RPMI8226 (cell line): ENCODE measurements around the gene SLC6A9.

Experiments
- DNase-seq: peaks from one replicate; pipeline ENCODE4 v3.0.0-alpha.2; 2015

SLC6A9 gene

DNA sequence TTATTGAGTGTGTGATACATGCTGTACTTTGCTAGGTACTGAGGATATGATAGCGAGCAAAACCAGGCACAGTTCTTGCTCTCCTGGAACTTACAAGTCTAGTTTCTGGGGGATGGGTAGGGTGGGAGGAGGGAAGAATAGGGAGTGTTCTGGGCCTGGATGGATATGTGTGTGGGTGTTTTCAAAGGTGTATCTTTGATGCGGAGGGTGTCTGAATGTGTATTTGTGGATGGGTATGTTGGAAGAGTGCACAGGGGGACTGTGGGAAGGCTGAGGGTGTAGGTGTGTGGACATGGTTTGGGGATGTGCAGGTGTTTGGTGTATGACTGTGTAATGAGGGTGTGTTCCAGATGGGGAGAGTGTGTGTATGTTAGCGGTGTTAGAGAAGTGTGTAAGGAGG is 65.9 kb downstream of the SLC6A9 start:
- no peak for DNase-seq

DNA sequence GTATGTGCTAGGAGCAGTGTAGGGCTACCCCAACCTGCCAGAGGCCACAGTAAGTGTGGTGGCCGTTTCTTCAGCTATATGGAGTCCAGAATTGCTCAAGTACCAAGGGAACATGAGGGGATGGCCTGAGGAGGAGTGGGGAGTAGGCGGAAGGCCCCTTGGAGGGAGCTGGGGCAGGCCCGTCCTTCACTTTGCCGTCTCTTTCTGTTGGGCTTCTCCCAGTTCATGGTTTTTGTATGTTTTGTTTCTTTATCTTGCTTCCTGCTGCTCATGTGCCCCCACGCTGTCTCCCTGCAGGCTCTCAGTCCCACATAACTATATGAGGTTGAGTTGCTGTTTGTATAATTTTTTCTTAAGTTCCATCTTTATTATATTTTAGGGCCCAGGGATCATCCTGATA is 67.4 kb downstream of the SLC6A9 start:
- DNase-seq: no peak

DNA sequence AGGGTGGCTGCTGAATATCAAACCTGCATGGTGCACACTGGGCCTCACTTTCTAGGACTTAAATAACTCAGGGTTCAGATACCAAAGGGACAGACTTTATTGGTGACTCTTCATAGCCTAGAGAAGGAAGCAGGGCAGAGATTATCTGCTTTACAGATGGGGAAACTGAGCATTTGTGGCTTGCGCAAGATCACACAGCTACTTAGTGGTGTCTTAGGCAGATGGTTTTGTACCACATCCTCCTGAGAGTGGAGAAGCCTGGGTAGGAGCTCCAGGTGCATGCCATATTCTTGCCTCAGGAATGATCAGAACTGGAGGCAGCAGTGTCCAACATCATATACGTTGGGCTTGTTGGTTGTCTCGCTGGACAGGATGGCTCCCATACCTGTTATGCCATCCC is 68.3 kb downstream of the SLC6A9 start:
- DNase-seq: no peak

DNA sequence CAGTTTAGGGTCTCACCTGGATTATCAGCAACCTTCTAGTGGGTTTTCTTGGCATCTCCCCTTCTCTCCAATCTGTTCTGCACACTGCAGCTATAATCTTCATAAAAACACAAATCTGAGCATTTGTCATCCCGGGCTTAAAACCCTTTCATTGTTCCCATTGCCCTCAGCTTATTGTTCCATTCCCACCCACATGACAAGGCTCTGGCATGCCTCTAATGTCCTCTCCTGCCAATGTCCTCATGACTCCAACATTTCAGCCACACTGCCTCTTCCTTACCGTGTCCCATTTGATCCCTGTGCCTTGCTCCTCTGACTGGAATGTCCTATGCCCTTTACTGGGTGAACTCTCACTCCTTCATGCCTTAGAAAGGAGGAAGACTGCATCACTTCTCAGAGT is 68.9 kb downstream of the SLC6A9 start:
- no peak for DNase-seq

DNA sequence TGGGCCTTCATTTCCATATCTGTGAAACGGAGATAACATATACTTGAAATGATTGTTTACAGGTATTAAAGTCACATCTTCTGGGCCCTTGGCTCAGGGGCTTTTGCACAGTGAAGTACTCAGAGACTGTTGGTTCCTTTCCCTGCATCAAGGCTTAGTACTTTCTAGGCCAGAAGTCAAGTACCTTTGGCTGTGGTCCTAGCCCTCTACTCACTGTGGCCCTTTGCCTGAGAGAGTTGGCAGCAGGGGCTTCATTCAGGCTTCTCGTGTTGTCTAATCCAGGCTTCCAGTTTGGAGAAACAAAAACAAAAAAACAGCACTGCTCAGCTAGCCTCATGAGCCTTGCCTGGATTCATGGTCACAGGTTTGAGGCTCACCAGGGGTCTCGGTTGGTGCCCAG is 69.6 kb downstream of the SLC6A9 start:
- no peak for DNase-seq

DNA sequence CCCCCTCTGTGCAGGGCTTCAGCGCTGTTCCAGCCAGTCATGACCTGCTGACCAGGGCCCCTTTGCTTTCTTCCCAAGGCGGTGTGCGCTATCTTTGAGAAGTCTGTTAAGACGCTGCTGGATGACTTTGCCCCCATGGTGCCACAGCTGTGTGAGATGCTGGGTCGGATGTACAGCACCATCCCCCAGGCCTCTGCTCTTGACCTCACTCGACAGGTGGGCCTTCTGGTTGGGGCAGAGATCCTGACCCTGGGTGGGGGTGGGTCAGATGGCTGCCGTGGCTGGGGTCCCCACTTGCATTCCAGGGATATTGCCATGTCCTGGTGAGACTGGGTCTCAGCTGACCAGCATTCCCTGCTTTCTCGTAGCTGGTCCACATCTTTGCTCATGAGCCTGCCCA is 70.5 kb downstream of the SLC6A9 start:
- no peak for DNase-seq

DNA sequence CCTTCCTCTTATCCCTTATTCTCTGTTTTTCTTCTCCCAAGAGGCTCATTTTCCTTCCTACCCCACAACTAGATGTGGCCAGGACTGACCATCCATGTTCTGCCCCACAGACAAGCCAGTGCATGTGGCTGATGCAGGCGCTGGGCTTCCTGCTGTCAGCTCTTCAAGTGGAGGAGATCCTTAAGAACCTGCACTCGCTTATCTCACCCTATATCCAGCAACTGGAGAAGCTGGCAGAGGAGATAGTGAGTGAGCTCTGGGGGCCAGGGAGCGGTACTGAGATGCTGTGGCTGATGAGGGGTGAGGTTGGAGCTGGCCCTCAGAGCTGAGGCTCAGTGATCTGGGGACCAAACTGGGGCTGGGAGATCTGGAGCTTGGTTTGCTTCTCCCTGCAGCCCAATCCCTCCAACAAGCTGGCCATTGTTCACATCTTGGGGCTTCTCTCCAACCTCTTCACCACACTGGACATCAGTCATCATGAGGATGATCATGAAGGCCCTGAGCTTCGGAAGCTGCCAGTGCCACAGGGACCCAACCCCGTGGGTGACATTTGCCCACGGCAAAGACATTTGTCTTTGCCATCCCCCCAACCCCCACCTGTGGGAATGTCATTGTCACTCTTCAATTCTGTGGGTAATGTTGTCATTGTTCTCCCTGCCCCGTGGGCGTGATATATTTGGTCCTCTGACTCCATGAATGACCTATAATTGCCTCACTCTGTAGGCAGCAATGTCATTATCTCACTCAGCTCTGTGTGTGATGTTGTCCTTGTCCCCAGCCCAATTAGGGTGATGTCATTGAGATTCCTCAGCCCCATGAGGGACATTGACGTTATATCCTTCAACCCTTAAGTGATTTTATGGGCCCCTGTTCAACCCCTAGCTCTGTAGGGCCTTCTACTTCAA is 72.7 kb downstream of the SLC6A9 start:
- no peak for DNase-seq

DNA sequence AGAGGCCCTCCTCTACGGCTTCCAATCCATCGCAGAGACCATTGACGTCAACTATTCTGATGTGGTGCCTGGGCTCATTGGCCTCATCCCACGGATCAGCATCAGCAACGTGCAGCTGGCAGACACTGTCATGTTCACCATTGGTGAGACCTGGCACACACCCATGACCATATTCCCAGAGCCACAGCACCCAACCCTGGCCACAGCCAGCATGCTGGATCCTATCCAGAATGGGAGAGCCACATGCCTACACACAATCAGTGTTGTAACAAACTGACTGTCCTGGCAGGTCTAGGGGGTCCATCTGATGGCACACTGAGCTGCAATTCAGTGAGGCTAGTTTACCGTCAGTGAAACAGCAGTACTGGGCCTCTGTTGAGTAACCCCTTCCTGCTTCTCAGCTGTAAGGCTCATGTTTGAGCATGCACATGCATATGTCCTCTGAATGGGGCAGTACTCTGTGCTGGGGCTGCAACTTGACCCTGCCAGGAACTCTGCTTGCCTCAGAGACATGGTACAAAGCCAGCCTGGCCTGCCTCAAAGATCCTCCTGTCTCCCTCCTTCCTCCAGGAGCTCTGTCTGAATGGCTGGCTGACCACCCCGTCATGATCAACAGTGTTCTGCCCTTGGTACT is 73.7 kb downstream of the SLC6A9 start:
- DNase-seq: no peak

DNA sequence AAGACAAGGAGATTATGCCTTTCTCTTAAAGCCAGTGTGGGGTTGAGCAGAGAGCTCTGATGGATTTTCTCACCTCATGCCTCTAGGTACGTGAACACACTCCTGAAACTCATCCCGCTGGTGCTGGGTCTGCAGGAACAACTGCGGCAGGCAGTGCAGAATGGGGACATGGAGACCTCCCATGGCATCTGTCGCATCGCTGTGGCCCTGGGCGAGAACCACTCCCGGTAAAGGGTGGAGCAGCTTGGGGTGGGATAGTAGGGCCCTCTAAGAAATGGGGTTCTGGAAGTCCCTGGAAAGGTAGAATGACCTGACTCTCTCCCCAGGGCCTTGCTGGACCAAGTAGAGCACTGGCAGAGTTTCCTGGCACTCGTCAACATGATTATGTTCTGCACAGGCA is 75.0 kb downstream of the SLC6A9 start:
- DNase-seq: no peak

DNA sequence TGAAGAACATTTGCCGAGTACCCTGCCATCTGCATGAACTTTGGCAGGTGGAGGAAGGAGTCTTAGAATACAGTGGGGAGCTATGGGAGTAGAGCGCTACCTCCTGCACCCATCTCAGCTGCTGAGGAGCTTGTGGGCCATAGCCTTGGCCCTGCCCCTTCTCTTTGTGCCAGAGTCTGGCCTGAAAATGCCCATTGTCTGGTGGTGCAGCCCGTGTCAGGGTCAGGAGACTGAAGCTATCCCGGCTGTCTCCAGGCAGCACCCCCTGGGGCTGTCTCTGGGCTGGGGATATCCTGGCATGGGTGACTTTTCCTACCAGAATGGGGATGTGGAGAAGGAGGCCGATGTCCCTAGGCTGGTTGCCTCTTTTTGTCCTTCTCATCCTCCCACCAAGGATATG is 77.2 kb downstream of the SLC6A9 start:
- no peak for DNase-seq

DNA sequence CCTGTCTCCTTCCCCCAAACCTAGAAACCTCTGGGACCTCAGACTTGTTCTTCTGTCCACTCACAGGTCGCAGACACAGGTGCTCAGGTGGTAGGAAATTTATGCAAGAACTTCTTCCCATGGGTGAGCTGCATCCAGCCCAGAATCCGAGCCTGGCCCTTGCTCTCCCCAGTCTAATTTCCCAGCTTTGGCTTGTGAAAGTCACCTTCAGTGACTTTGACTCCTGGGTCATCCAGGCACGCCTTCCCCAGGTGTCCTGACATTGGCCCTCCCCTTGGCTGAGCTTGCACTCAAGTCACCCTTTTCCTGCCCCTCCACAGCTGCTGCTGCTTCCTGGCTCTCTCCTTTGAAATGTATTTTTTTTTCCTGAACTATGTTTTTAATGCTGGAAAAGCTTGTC is 77.9 kb downstream of the SLC6A9 start:
- no peak for DNase-seq

DNA sequence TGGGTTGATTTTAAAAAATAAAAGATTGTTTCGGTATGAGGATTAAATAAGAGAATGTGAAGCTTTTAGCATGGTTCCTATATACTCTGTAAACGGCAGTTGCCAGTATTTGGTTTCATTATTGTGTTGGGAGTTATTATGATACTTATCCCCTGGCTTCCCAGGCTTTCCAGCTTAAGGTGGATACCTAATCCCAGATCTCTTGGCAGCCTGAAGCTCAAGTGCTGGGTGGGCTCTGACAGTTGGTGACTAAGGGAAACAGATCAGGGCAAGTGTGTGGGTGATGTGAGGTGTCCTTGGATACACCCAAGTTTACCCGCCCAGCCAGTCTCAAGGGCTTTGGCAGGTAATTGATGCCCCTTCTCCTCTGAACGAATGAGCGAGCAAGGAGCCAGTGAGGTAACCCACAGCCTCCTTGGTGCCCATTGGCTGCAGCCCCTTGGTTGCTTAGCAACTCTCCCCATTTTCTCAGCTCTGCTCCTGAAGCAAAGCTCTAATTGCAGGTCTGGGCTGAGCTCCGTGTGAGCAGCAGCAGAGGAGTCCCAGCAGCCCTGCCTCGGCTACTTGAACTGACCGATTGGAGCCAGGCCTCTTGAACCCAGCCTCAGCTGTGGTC is 78.4 kb downstream of the SLC6A9 start:
- DNase-seq: no peak

DNA sequence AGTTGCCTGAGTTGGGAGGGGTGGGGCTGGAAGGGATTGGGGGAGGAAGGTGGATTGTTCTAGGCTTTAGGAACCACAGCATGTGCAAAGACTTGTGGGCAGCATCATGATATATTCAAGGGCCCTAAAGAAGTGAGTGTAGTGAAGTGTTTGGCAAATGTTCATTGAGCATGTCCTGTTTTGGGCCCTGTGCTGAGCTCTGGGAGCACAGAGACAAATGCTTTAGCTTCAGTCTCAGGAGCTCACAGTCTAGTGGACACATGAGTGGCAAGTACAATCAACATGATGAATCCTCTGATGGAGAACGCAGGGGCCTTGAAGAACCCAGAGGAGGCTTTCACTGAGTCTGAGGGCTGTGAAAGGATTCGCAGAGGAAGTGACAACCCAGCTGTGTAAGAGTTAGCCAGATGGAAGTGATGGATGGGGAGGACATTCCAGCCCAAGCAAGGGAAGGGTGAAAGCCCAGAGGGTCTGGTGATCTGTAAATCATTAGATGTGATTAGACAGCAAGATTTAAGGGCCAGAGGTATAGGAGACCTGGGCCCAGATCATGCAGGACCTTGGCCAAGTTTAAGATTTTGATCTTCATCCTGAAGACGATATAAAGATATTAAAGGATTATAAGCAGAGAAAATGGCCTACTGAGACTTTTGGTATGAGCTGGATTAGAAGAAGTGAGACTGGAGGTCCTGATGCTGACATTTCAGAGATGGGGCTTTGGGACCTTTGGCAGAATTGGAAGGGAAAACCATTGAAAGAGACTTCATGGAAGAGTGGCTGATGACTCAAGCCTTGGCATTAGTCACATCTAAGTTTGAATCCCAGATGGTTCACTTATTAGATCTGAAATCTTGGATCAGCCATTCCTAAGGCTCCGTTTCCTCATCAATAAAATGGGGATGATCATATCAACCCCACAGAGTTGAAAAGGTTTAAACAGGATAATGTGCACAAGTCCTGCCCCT is 80.0 kb downstream of the SLC6A9 start:
- DNase-seq: no peak

DNA sequence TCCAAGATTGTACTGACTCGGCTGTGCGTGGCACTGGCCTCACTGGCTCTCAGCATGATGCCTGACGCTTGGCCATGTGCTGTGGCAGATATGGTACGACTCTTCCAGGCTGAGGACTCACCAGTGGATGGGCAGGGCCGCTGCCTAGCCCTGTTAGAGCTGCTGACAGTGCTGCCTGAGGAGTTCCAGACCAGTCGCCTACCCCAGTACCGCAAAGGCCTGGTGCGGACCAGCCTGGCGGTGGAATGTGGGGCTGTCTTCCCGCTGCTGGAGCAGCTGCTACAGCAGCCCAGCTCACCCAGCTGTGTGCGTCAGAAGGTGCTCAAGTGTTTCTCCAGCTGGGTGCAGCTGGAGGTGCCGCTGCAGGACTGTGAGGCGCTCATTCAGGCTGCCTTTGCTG is 81.6 kb downstream of the SLC6A9 start:
- DNase-seq: no peak

DNA sequence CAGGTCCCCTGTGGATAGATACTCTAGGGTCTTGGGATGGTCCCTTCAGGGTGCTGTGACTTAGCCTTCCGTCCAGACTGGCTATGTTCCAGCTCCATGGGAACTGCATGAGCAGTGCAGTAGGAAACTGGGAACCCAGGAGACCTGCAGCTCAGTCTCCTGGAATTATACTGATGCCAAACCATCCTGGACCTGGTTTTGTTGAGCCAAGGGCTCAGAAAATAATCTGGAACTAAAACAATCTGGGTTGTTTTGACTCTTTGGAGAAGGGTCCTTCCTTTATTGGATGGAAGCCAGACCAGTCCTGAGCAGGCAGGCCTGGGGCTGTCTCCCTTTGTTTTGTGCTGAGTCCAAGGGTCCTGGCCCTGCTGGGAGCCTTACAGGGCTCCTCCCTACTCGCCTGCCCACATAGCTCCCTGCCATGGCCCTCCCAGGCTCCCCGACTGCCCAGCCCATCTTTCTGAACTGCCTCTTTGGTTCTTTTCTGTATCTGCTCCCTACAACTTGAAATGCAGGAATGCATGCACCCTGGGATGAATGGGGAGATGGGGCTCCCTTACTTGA is 83.3 kb downstream of the SLC6A9 start:
- DNase-seq: peak; percentile 36

DNA sequence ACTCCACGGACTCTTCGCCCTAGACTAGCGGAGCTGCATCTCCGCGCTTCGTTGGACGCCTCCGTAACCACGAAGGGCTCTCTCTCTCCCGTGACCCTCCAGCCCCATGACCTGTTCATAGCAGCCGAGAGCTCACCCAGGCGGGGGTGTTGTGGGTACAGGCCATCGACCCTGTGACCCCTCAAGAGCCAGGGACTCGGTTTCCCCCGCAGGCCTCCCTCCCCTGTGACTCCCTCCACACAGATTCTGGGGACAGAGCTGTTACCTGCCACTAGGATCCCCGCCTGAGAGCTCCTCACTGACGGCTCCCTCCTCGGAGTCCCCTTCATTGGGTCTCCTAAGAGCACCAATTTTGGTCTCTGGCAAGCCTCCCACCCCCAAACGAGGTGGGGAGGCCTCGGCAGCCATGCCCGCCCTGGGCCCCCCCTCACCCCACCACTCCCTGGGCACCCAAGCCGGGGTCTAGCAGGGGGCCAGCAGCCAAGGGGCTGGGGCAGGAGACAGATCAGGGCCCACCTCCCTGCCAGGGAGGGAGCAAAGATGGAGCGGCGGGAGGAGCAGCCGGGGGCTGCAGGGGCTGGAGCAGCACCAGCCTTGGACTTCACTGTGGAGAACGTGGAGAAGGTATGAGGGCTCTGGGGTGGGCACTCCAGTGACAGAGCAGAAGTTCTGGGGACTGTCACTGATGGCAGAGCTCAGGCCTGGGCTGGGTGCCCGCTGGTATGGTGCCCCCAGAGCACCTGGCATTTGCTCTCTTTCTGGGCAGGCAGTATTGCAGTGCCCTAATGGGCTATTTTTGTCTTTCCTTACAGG is 84.0 kb downstream of the SLC6A9 start:
- no peak for DNase-seq
